ENCODE measurements around the gene ZNF793.

GRCh38 chr19:37564624-37565369 is 58.1 kb downstream of the ZNF793 start:
- no peak for TF ChIP-seq GATA2 (IDR thresholded peaks at IDR 0.05; ENCODE audit: low read depth, low read length)
- no peak for TF ChIP-seq GATA3 (IDR thresholded peaks at IDR 0.05; ENCODE audit: low read depth, low read length)

Measured in SH-SY5Y (cell line).